Sciatic nerve (tissue), 2 donors: ENCODE measurements around the gene ZBTB4. TPM values are rescaled to one million over a fixed set of nuclear protein-coding genes. Genes with fewer than 3 reads are reported as not detected.
"Not testable (repeated sequence)": the region's sequence is repeated elsewhere in the genome, so short reads cannot be mapped to it uniquely, and the experiment has no call there.

Experiments
- ATAC-seq: fragments of 200-7000 bp; cut with Tn5 transposase; one replicate; pipeline ENCODE4 v1.9.1; 2020; ENCODE audit warnings: mild to moderate bottlenecking, moderate library complexity
- DNase-seq: peaks from one replicate; pipeline ENCODE4 v3.0.0-alpha.2; 2020; ENCODE audit warnings: low spot score
- intact Hi-C: fragments of 100-400 bp; cut with DNase I; formaldehyde crosslinking; loops from one replicate; pipeline ENCODE4 v1.14.2; 2022
- total RNA-seq: library from RNA; stranded (reverse); fragmentation: NEBNext Ultra II Directional; extraction: Animal tissue kit (Norgen Biotek cat#: 25700); gene quantifications from one replicate; pipeline ENCODE4 v1.2.1, GENCODE V29; 2021
- donor health status: DM: no; HTN: no; CAD: no.
- donor health status: DM: no; HTN: no; CAD: no.

The ZBTB4 gene
- total RNA-seq, 1 donor from 2014 or later: 84.2 TPM

DNA sequence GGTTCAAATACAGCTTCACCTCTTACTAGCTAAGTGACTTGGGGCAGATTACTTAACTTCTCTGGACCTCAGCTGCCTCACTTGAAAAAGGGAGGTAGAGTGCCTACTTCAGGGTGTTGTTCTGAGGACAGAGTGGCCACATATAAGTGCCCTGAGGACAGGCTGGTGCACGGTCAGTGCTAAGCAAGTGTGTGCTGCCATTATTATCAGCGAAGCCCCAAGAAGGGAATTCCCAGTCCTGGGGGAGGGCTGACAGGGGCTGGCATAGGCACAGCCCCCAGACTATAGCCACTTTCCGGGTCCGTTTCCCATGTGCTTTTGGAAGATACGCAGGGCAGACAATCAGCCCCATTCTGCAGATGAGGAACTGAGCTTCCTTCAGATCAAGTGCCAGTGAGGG is 2.5 kb downstream of the ZBTB4 start:
- ATAC-seq (no peak), DNase-seq (no peak)
- intact Hi-C loops: no loop called here

DNA sequence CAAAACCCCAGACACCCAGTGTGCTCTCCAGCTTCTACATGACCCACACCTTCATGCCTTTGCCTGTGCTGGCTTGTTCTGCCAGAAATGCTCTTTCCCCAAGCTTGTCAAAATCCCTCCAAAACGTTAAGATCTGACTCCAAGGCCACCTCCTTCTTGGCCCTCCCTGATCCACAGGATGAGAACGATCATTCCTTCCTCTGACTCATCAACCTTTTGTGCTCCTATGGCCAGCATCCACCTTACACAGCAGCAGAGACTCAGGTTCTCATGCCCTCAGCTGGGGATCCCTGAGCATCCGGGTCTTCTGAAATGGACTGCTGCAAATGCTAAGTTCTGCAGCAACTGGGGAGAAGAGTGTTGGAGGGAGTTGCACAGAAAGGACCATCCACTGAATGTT is 2.9 kb downstream of the ZBTB4 start:
- no peak for ATAC-seq
- intact Hi-C loops: no loop called here

DNA sequence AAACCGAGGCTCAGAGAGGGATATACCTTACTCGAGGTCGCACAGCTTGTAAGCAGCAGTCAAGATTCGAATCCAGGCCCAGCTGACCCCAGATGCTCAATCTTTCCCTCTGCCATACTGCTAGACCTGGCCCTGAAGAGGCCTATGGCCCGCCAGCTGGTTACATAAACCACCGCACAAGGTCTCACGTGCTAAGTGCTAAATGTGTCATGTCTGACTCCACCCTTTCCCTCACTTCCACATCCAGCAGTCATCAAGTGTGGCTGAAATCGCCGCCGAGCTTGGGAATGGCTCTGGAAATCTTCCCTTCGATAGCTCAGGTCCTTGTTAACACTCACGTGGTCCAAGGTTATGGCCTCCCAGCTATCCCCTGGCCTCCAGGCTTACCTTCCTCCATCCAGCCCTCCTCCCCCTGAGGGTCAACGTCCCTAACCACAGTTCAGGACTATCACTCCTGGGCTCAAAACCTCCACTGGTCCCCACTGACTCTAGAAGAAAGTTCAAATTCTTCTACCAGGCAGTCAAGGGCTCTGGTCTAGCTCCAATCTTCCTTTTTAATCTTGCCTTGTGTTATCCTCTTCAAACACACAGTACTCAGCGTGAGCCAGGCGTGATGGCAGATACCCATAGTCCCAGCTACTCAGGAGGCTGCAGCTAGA is 3.5 kb downstream of the ZBTB4 start:
- intact Hi-C loops: no loop called here
- ATAC-seq (peak; percentile 51), DNase-seq (no peak)

More for the DNA sequence above, 2.9 kb downstream of the ZBTB4 start:
- no peak for DNase-seq

DNA sequence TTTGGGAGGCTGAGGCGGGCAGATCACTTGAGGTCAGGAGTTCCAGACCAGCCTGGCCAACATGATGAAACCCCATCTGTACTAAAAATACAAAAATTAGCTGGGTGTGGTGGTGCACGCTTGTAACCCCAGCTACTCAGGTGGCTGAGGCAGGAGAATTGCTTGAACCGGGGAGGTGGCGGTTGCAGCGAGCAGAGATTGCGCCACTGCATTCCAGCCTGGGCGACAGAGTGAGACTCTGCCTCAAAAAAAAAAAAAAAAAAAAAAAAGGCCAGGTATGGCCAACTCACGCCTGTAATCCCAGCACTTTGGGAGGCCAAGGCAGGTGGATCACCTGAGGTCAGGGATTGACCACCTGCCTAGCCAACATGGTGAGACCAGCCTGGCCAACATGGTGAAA is 4.7 kb downstream of the ZBTB4 start:
- intact Hi-C loops, DNase-seq: not testable (repeated sequence)

DNA sequence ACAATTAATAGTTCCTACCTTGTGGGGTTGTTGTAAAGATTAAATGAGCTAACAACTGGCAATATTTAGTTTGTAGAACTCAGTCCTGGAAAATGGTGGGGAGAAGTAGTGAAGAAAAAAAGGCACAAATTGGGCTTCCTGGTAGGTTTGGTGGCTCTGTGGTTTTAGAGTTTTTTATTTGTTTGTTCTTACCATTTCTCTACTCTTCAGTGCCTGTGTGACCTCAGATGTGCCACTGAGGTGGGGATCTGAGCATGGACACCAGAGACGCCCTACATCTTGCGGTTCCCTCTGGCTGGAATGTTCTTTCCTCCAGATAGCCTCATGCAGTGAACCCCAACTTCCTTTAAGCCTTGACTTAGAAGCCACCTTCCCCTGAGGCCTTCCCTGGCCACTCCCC is 7.7 kb downstream of the ZBTB4 start:
- DNase-seq (no peak), ATAC-seq (no peak)
- intact Hi-C loops: no loop called here

More for the DNA sequence above, 4.7 kb downstream of the ZBTB4 start:
- not testable (repeated sequence) for ATAC-seq

DNA sequence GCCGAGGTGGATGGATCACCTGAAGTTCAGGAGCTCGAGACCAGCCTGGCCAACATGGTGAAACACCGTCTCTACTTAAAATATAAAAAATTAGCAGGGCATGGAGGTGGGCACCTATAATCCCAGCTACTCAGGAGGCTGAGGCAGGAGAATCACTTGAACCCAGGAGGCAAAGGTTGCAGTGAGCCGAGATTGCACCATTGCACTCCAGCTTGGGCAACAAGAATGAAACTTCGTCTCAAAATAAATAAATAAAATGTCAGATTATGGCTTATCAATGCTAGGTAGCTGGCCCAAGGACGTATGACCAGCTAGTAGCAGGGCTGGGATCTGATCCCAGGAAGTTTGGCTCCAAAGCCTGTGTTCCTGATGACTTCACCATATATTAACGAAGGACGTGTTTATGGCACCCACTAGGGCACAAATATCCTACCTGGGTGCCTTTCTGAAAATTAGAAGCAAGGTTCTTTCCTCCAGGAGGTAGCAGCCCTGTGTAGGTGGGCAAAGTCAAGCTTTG is 8.9 kb downstream of the ZBTB4 start:
- DNase-seq, ATAC-seq, intact Hi-C loops: not testable (repeated sequence)

DNA sequence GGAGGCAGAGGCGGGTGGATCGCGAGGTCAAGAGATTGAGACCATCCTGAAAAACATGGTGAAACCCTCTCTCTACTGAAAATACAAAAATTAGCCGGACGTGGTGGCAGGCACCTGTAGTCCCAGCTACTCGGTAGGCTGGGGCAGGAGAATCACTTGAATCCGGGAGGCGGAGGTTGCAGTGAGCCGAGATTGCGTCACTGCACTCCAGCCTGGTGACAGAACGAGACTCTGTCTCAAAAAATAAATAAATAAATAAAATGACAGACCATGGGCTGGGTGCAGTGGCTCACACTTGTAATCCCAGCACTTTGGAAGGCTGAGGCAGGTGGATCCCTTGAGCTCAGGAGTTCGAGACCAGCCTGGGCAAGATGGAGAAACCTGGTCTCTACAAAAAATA is 9.6 kb downstream of the ZBTB4 start:
- intact Hi-C loops, ATAC-seq, DNase-seq: not testable (repeated sequence)

DNA sequence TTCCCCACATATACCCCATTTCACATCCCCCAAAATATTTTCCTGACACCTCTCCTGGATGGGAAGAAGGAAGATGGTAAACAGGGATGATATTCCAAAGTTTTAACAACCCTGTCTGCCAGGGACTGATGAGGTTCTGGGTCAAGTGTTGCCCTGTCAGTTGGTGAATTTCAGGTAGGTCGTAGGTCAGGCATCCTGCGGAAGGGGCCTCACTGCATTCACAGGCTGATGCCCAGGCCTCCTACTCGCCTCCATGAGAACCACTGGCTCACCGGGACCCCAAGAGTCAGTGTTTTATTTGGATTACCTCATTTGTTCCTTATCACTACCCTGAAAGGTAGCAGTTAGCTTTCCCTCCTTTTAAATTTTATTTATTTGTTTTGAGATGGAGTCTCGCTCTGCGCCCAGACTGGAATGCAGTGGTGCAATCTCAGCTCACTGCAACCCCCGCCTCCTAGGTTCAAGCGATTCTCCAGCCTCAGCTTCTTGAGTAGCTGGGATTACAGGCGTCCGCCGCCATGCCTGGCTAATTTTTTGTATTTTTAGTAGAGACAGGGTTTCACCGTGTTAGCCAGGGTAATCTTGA is 10.5 kb downstream of the ZBTB4 start:
- no peak for DNase-seq
- intact Hi-C loops: no loop called here
- ATAC-seq: no peak

DNA sequence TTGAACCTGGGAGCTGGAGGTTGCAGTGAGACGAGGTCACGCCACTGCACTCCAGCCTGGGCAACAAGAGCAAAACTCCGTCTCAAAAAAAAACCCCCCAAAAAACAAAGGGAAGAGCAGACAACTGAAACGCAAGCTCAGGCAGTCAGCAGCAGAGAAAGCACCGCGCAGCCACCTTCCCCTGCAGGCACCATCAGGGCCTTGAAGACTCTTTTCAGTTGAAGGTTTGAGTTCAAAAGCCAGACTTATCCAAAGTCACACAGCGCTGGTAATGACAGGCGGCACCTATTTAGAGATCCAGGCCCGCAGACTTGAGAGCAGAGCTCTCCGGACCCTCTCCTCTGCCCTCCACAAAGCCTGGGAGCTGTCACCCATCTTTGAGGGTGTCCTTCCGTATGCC is 11.1 kb downstream of the ZBTB4 start:
- DNase-seq (no peak), ATAC-seq (no peak)

DNA sequence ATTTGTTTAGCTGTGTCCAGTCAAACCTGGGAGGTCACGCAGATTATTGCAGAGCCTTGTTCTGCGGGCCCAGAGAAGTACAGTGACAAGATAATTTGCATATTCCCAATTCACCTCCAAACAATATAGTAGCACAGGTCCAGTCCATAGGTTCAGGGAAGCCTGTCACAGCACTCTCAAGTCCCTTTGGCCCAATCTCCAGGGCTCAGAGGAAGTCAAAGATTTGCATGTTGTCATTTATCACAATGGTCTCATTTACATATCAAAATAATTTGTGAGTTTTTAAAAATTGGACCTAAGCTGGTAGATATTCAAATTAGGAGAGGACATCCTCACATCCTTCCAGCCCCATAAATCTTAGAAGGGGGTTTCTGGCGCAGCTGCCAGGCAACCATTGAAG is 11.9 kb downstream of the ZBTB4 start:
- intact Hi-C loops: no loop called here
- no peak for DNase-seq
- no peak for ATAC-seq

More for the DNA sequence above, 11.1 kb downstream of the ZBTB4 start:
- intact Hi-C loops: no loop called here

DNA sequence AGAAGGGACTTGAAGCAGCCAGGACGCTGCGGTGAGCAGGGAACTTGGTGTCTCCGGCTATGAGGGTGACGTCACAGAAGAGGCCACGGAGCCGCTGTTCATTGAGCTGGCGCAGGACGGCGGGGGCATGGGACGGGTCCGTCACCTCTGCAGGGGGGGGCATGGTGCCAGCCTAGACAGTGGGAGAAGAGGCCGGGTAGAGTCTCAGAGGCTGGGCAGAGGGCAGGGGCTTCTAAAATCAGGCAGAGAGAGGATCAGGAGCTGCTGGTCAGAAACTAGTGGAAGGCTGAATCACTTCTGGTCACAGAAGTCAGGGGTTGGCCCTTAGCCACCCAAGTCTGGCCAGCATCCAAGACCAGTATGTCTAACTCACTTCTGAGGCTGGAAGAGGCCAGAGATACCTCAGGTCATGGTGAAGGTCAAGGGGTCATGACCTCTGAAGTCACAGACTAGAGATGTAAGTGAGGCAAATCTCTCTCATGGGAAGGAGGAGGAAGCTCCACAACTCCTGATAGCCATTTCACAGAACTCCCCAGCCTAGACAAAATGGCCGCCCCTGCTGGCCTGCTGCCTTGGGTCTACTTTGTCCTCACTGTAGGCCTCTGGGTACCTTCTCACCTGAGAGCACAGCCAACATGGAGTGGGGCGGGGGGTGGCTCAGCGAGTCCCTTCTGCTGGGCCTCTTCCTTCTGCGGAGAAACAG is 12.6 kb downstream of the ZBTB4 start:
- peak; percentile 88 for DNase-seq
- intact Hi-C loops: no loop called here
- ATAC-seq: peak; percentile 42

DNA sequence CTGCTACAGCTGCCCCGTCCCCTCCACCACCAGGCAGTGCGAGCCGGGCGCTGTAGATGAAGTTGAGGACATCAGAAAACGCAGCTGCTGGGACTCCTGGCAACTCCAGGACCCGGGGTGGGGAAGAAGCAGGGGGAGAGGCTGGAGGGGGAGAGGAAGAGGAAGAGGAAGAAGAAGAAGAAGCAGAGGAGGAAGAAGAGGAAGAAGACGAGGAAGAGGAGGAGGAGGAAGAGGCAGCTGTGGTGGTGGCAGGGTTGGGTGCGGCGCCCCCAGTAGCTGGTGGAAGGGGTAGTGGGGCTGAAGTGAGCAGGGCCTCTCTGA is 13.2 kb downstream of the ZBTB4 start:
- ATAC-seq (no peak), DNase-seq (no peak)
- intact Hi-C loops: no loop called here

DNA sequence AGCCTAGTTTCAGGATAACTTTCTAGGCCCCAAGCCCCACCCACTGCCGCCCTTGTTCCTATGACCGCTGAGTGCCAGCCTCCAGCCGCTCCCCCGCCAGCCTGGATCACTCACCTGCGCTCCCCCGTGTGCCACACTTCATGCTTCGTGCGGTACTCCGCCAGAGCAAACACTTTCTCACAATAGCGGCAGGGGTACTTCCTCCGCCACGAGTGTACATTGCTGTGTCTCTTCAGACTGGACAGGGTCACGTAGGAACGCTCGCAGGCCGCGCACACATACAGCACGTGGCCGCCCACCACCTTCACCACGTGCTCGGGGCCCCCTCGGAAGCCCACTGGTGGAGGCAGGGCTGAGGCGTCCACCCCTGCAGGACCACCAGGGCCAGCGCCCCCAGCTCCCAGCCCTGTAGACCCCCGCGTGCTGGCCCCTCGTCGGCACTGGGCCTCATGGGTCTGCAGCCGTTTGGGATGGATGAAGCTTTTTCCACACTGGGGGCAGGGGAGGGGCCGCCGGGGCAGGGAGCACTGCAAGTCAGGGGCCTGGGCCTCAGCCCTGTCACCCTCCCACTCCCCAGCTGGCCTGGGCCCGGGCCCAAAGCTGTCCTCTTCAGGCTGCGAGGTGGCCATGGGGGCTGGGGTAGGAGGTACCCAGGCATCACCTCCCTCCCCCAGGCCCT is 13.7 kb downstream of the ZBTB4 start:
- intact Hi-C loops: no loop called here
- no peak for DNase-seq
- ATAC-seq: peak; percentile 1

DNA sequence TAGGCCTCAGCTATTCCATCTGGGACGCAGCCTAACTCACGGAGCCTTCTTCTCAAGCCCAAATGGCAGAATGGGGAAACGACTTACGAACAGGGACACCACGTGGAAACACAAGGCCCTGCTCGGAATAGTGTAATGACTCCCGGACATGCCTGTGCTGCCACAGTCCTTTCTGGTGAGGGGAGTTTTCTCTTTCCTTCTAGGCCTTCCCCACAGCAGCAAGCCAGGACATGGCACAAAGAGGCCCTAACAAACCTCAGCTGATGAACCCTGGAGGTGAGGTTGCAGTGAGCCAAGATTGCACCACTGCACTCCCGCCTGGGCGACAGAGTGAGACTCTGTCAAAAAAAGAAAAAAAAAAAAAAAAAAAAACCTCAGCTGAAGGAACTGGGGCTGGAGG is 15.3 kb downstream of the ZBTB4 start:
- DNase-seq: no peak
- ATAC-seq: no peak
- intact Hi-C loops: no loop called here

DNA sequence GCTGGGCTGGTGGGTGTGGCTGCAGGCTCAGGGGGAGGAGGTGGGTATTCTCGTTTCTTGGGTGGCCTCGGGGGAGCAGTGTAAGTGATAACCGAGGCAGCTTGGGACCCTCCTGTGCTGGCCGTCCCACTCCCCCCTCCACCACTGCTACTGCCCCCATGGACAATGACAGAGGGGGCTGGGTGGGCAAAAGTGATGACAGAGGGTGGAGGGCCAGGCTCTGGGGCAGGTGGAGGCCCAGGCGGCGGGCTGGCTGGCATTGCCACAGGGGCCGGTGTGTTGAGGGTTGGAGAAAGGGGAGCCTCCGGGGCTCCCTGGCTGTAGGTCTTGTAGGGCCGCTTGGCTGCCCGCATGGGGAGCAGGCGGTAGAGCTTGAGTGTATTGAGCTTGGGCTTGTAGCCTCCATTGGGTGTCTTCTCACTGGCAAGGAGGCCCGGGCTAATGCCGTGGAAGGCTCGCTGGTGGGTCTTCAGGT is 16.0 kb downstream of the ZBTB4 start:
- DNase-seq (no peak), ATAC-seq (peak; percentile 3)
- intact Hi-C loops: no loop called here

DNA sequence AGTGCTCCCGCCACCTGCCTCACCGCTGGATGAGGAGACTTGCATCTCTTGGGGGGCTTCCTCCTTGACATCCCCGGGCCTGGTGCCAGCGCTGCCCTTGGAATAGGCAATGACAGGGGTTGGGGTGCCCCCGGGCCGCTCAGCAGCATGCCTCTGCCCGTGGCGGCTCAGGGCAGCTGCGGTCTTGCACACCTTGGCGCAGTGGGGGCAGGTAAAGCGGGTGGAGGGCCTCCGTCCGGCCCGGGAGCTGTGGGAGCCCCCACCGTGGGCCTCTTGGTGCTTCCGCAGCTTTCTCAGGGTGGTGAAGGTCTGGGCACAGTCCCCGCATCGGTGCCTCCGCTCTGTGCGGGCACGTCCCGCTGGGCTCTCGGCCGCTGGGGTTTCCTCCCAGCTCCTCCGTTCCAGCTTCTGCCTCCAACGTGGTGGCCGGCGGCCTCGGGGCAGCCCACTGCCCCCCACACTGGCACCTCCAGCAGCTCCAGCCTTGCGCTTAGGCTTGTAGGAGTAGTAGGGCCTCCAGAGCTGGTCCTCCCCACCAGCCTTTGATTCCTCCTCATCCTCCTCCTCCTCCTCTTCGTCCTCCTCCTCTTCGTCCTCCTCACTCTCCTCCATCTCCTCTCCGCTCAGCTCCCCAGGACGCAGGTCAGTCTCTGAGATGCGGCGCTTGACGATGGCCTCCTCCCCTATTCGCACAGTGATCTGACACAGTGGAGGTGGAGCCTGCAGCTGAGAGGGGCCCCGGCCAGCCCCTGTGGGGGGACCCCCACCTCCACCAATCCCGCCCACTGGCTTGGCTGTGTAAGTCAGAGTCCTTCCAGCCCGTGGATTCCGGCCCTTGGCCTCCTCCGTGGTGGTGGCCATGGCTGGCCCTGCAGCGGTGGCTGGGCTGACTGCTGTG is 16.7 kb downstream of the ZBTB4 start:
- peak; percentile 16 for ATAC-seq
- intact Hi-C loops: no loop called here
- no peak for DNase-seq

DNA sequence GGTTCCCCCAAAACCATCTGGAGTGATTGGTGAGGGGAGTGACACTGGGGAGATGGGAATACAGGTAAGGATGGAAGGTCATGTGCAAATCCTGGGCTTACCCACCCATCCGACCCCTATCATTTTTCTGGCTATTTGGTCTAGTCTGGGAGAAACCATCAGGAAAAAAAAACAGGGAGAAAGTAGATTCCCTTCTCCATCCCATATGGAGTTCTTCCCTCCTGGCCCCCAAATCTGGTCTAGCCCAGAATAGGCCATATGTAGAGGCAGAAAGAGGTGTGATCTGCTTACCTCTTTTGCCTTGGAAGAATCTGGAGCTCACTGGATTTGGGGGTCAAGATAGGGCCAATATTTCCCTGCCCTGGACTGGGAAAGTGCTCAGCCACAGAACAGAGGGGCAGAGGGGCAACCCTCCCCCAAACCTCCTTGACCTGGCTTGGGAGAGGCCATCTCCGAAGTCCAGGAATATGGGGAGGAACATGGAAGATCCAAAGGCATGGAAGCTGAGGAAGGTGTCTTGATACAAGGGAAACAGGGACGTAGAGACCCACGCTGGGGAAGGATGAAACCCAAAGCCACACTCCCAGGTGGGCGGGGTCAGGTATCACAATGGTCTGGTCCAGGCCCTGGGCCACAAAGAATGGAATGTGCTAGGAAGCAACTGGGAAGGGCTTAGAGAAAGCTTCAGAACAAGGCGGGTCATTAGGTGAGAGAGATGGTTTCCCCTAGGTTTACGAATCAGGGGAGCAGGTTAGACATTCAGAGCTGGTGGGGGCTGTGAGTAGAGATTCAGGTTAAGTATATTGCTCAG is 18.4 kb downstream of the ZBTB4 start:
- DNase-seq: no peak
- ATAC-seq: peak; percentile 9
- intact Hi-C loops: no loop called here
